SK-N-SH (cell line): ENCODE data around the gene COL25A1. TPM values are rescaled to one million over a fixed set of nuclear protein-coding genes. Genes with fewer than 3 reads are reported as not detected.

ENCODE experiments used
- CTCF ChIA-PET: fragments of 300-600, 350-600 bp; formaldehyde crosslinking; extraction: SDS; loops from one replicate; lab custom pipeline; 2021; lab: Yijun Ruan, JAX
- POLR2A ChIA-PET: fragments of 350-600 bp; sonication (Branson Sonifier 250); formaldehyde crosslinking; extraction: SDS; loops from one replicate; lab custom pipeline; 2020; ENCODE audit warnings: antibody characterized with exemption, inconsistent platforms; lab: Yijun Ruan, JAX
- DNase-seq: peaks from one replicate; pipeline ENCODE4 v3.0.0; 2012
- H2AFZ ChIP-seq: fragments of 200-600 bp; sonication (generic); 2 replicates; pipeline ENCODE4 v1.8.1; 2016; ENCODE audit warnings: antibody characterized with exemption, mild to moderate bottlenecking, low read depth
- H3F3A ChIP-seq: fragments of 200-600 bp; sonication (generic); replicated peaks from 2 replicates; pipeline ENCODE3; 2016; ENCODE audit warnings: antibody characterized with exemption, mild to moderate bottlenecking; ENCODE audit not compliant: insufficient read depth
- H3K27ac ChIP-seq, 2 experiments: fragments of 200-500 bp in 1 of 2; fragments of 200-600 bp in 1 of 2; sonication (Bioruptor generic) in 1 of 2; sonication (generic), shearing (Covaris generic) in 1 of 2; 2 replicates each; pipeline versions ENCODE4 v1.5.1 to v1.6.1; 2014 to 2016; ENCODE audit warnings: low read depth in 2 of 2, inconsistent platforms in 1 of 2, low read length in 1 of 2, mild to moderate bottlenecking in 1 of 2, mixed read lengths in 1 of 2
- H3K27me3 ChIP-seq: fragments of 200-600 bp; sonication (generic), shearing (Covaris generic); 2 replicates; pipeline ENCODE4 v1.6.1; 2016; ENCODE audit warnings: mixed run types; ENCODE audit not compliant: insufficient read depth
- H3K36me3 ChIP-seq, 2 experiments: fragments of 200-500 bp in 1 of 2; fragments of 200-600 bp in 1 of 2; sonication (Bioruptor generic) in 1 of 2; sonication (generic) in 1 of 2; replicated peaks in 1 of 2; 2 replicates each; pipeline versions ENCODE3 to v1.5.1; 2014 to 2016; ENCODE audit warnings: low read length in 1 of 2, mild to moderate bottlenecking in 1 of 2; ENCODE audit not compliant: insufficient read depth in 2 of 2, control insufficient read depth in 1 of 2
- H3K4me1 ChIP-seq, 2 experiments: fragments of 200-500 bp in 1 of 2; fragments of 200-600 bp in 1 of 2; sonication (Bioruptor generic) in 1 of 2; sonication (generic), shearing (Covaris generic) in 1 of 2; 2 replicates each; pipeline versions ENCODE4 v1.5.1 to v1.6.1; 2014 to 2016; ENCODE audit warnings: low read depth in 1 of 2, low read length in 1 of 2, mixed run types in 1 of 2; ENCODE audit not compliant: insufficient read depth in 2 of 2, control insufficient read depth in 1 of 2
- H3K4me2 ChIP-seq: fragments of 200-600 bp; sonication (generic), shearing (Covaris generic); 2 replicates; pipeline ENCODE4 v1.6.1; 2017; ENCODE audit warnings: mixed run types
- H3K4me3 ChIP-seq, 2 experiments: fragments of 200-500 bp in 1 of 2; fragments of 200-600 bp in 1 of 2; sonication (Bioruptor generic) in 1 of 2; sonication (generic), shearing (Covaris generic) in 1 of 2; 2 replicates each; pipeline versions ENCODE4 v1.5.1 to v1.8.1; 2014 to 2016; ENCODE audit warnings: low read depth in 2 of 2, inconsistent platforms in 1 of 2, low read length in 1 of 2, mild to moderate bottlenecking in 1 of 2, mixed read lengths in 1 of 2, moderate library complexity in 1 of 2
- H3K79me2 ChIP-seq: fragments of 200-600 bp; sonication (generic); 2 replicates; pipeline ENCODE4 v1.8.1; 2017; ENCODE audit warnings: mild to moderate bottlenecking; ENCODE audit not compliant: insufficient read depth
- H3K9ac ChIP-seq: fragments of 200-600 bp; sonication (generic); 2 replicates; pipeline ENCODE4 v1.6.1; 2017; ENCODE audit warnings: mixed run types
- H3K9me2 ChIP-seq: fragments of 200-600 bp; sonication (generic); 2 replicates; pipeline ENCODE4 v1.6.1; 2017; ENCODE audit warnings: mixed run types
- H3K9me3 ChIP-seq: fragments of 200-600 bp; sonication (generic); 2 replicates; pipeline ENCODE4 v1.6.1; 2017; ENCODE audit warnings: mixed run types, mild to moderate bottlenecking, moderate library complexity
- H4K20me1 ChIP-seq: fragments of 200-600 bp; sonication (generic); 2 replicates; pipeline ENCODE4 v1.6.1; 2017; ENCODE audit warnings: mild to moderate bottlenecking, mixed run types; ENCODE audit not compliant: insufficient read depth
- CTCF ChIP-seq: fragments of 200-600 bp; sonication (generic); IDR thresholded peaks from 2 replicates; pipeline ENCODE4 v1.6.1; 2017; ENCODE audit warnings: antibody characterized with exemption, mild to moderate bottlenecking, moderate library complexity
- ELF1 ChIP-seq: IDR thresholded peaks from 2 replicates; pipeline ENCODE4 v1.4.0; 2012
- EP300 ChIP-seq, 2 experiments: IDR thresholded peaks; 2 replicates each; pipeline versions ENCODE4 v1.4.0 to v1.6.1; 2012; ENCODE audit warnings: borderline replicate concordance in 1 of 2, low read depth in 1 of 2, low read length in 1 of 2
- EZH2phosphoT487 ChIP-seq: fragments of 200-600 bp; sonication (generic); IDR thresholded peaks from 2 replicates; pipeline ENCODE4 v1.6.1; 2017; ENCODE audit warnings: low read depth, mixed run types, mild to moderate bottlenecking, antibody characterized with exemption, moderate library complexity, borderline replicate concordance
- FOSL2 ChIP-seq: IDR thresholded peaks from 2 replicates; pipeline ENCODE4 v1.4.0; 2012; ENCODE audit warnings: low read depth, mild to moderate bottlenecking, moderate library complexity, borderline replicate concordance
- FOXJ3 ChIP-seq: sonication (generic); formaldehyde crosslinking; IDR thresholded peaks from 2 replicates; pipeline ENCODE4 v1.5.1; 2020; ENCODE audit warnings: mild to moderate bottlenecking, missing genetic modification reagents
- FOXM1 ChIP-seq: IDR thresholded peaks from 2 replicates; pipeline ENCODE4 v1.4.0; 2012; ENCODE audit warnings: low read depth, mild to moderate bottlenecking
- GABPA ChIP-seq: IDR thresholded peaks from 2 replicates; pipeline ENCODE4 v1.4.0; 2012; ENCODE audit warnings: low read depth, mild to moderate bottlenecking
- MEF2A ChIP-seq: IDR thresholded peaks from 2 replicates; pipeline ENCODE4 v1.4.0; 2012; ENCODE audit warnings: low read depth, borderline replicate concordance
- MXI1 ChIP-seq: IDR thresholded peaks from 2 replicates; pipeline ENCODE4 v1.6.1; 2012; ENCODE audit warnings: mild to moderate bottlenecking, low read depth, low read length, improper control_type of control experiment
- NFIC ChIP-seq: IDR thresholded peaks from 2 replicates; pipeline ENCODE4 v1.4.0; 2012; ENCODE audit warnings: borderline replicate concordance
- PBX3 ChIP-seq: IDR thresholded peaks from 2 replicates; pipeline ENCODE4; 2012
- RAD21 ChIP-seq: IDR thresholded peaks from 2 replicates; pipeline ENCODE4 v1.6.1; 2012; ENCODE audit warnings: mild to moderate bottlenecking, low read length
- RCOR1 ChIP-seq: fragments of 150-350 bp; IDR thresholded peaks from 2 replicates; pipeline ENCODE4 v1.6.1; 2017; ENCODE audit warnings: antibody characterized with exemption, low read length
- RFX5 ChIP-seq: IDR thresholded peaks from 2 replicates; pipeline ENCODE4 v1.6.1; 2012; ENCODE audit warnings: mild to moderate bottlenecking, improper control_type of control experiment, low read length
- RXRA ChIP-seq: IDR thresholded peaks from 2 replicates; pipeline ENCODE4 v1.4.0; 2012; ENCODE audit warnings: low read depth, mild to moderate bottlenecking, borderline replicate concordance
- SMC3 ChIP-seq: IDR thresholded peaks from 2 replicates; pipeline ENCODE4 v1.6.1; 2012; ENCODE audit warnings: low read depth, low read length, improper control_type of control experiment
- TAF1 ChIP-seq: IDR thresholded peaks from 2 replicates; pipeline ENCODE4 v1.6.1; 2012; ENCODE audit warnings: low read depth, mild to moderate bottlenecking, low read length, moderate library complexity, borderline replicate concordance
- ZBTB33 ChIP-seq: IDR thresholded peaks from 2 replicates; pipeline ENCODE4 v1.4.0; 2012; ENCODE audit warnings: low read depth, borderline replicate concordance
- WGBS: methylation state at CpG from one replicate; pipeline ENCODE4 v1.1.6; 2017; ENCODE audit warnings: low lambda C conversion rate; 5-methylcytosine and 5-hydroxymethylcytosine counted together
- polyA plus RNA-seq, 3 experiments: library from polyadenylated mRNA; depleted of rRNA; stranded (reverse); fragments of >200 nt; gene quantifications; 2 replicates each; pipeline ENCODE4 v1.2.3, GENCODE V29; 2012
- TF ChIP-seq, protein P1 (sequence below): fragments of 150-350 bp; IDR thresholded peaks from 2 replicates; pipeline ENCODE4 v1.6.1; 2017; ENCODE audit warnings: antibody characterized with exemption, low read length, low read depth, borderline replicate concordance

The COL25A1 gene
- polyA plus RNA-seq, 1 of the 3 experiments (the other 2 are of a cell fraction), result not detected

DNA sequence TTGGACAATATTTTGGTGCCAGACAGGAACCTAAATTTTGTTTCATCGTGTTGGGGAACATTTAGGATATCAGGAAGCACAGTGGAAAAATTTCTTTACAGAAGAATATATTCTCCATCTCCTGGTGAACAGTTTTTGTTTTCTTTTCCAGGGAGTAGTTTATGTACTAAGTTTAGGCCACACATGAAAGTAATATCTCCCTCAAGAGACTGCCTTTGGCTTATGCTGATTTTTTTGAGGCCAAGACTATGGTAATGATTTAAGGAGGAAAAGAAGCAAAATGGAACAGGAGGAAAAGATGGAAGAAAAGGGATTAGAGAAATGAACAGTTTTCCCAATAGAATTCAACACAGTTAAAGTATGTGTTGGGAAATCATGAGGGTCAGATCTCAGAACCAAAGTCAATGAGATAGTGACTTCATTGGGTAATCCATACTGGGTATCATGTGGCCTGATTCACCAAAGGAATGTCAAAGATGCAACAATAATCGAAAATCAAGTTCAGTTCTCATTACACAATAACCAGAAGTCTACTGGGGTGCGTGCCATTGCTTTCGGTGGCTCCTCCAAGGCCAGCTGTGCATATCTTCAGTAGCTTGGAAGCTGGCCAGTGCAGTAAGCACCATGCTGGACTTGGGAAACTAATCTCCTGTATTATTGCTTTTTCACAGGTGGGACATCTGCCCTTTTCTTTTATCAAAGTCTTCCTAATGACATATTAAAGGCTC lies 234.8 kb downstream of the COL25A1 start:
- no peaks in the 10 kb centered on the region for H3K9me2 ChIP-seq
- H2AFZ ChIP-seq, result no peak overlapping the region
- H3K9ac ChIP-seq, result no peak overlapping the region
- no peaks in the 10 kb centered on the region for H4K20me1 ChIP-seq
- TF ChIP-seq, protein P1, sequence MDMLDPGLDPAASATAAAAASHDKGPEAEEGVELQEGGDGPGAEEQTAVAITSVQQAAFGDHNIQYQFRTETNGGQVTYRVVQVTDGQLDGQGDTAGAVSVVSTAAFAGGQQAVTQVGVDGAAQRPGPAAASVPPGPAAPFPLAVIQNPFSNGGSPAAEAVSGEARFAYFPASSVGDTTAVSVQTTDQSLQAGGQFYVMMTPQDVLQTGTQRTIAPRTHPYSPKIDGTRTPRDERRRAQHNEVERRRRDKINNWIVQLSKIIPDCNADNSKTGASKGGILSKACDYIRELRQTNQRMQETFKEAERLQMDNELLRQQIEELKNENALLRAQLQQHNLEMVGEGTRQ, result no peak
- TF ChIP-seq FOXM1 (no peak), RAD21 (no peak), MXI1 (no peak), FOSL2 (no peak), GABPA (no peak), EP300 (IDR thresholded peaks at IDR 0.05; ENCODE audit: borderline replicate concordance in 1 of 2, low read depth in 1 of 2, low read length in 1 of 2) (no peak), MEF2A (no peak), NFIC (no peak), RFX5 (no peak), SMC3 (no peak), PBX3 (no peak), TAF1 (no peak), CTCF (no peak), EZH2phosphoT487 (no peak), FOXJ3 (CRISPR knock-in tag) (no peak), RCOR1 (no peak), RXRA (no peak), ELF1 (no peak), ZBTB33 (no peak)
- H3K4me1 ChIP-seq, result no peaks in the 10 kb centered on the region
- ChIA-PET POLR2A (no interaction called here), CTCF (no interaction called here)
- H3K4me2 ChIP-seq, result no peak overlapping the region
- DNase-seq, result no peak
- H3K4me3 ChIP-seq, result no peak overlapping the region
- no peaks in the 10 kb centered on the region for H3K27me3 ChIP-seq
- no peaks in the 10 kb centered on the region for H3K9me3 ChIP-seq
- H3K36me3 ChIP-seq, result no peaks in the 10 kb centered on the region
- WGBS, result 20% methylated on average over 4 of the region's 4 CpGs
- no peaks in the 10 kb centered on the region for H3F3A ChIP-seq
- no peaks in the 10 kb centered on the region for H3K79me2 ChIP-seq
- no peak overlapping the region for H3K27ac ChIP-seq
